K562 (cell line): ENCODE measurements around the gene WTIP. TPM values are rescaled to one million over a fixed set of nuclear protein-coding genes. Genes with fewer than 3 reads are reported as not detected.

ENCODE experiments used
- ATAC-seq: fragments of 200-7000 bp; cut with Tn5 transposase; 3 replicates; pipeline ENCODE4 v1.9.1; 2020; ENCODE audit warnings: moderate library complexity
- BruUV-seq: library from RNA; stranded (reverse); fragments of 400-500 nt; replicated peaks from 2 replicates; lab custom pipeline; 2021; lab: Mats Ljungman, UMichigan
- CTCF ChIA-PET: fragments of 300-600 bp; formaldehyde crosslinking; extraction: SDS; loops from one replicate; lab custom pipeline; 2021; ENCODE audit warnings: low intra/inter-chr PET ratio; lab: Yijun Ruan, JAX
- POLR2A ChIA-PET: fragments of 300-600, 350-650 bp; sonication (Branson Sonifier 250); formaldehyde crosslinking; extraction: SDS; loops from one replicate; lab custom pipeline; 2021; ENCODE audit warnings: antibody characterized with exemption, inconsistent platforms; lab: Yijun Ruan, JAX
- DNase-seq, 4 experiments: peaks; one replicate each; pipeline versions ENCODE4 v3.0.0 to v3.0.0-alpha.2; 2011 to 2018; ENCODE audit warnings: low spot score in 3 of 4, mixed read lengths in 3 of 4; ENCODE audit errors: extremely low read depth in 1 of 4
- FAIRE-seq: peaks from 2 replicates; lab custom pipeline; 2011; peaks lifted over from hg19 to GRCh38; lab: Jason Lieb, UNC
- H2AFZ ChIP-seq: 2 replicates; pipeline ENCODE4 v1.6.0; 2011; ENCODE audit warnings: low read depth, low read length, control low read depth, inconsistent platforms
- H3K27ac ChIP-seq: fragments of 200-600 bp; 3 replicates; pipeline ENCODE4 v1.8.0; 2011; ENCODE audit warnings: low read depth, mild to moderate bottlenecking, control low read depth, inconsistent platforms, low read length, moderate library complexity, mixed read lengths; ENCODE audit errors: extremely low read depth
- H3K27me3 ChIP-seq, 2 experiments: fragments of 300-600 bp in 1 of 2; 2 replicates in 1 of 2; 3 replicates in 1 of 2; pipeline versions ENCODE4 v1.6.0 to v1.8.0; 2011; ENCODE audit warnings: inconsistent platforms in 2 of 2, low read length in 2 of 2, mild to moderate bottlenecking in 1 of 2, mixed read lengths in 1 of 2, moderate library complexity in 1 of 2; ENCODE audit not compliant: control insufficient read depth in 2 of 2, insufficient read depth in 2 of 2
- H3K36me3 ChIP-seq: fragments of 300-600 bp; 3 replicates; pipeline ENCODE4 v1.8.0; 2011; ENCODE audit warnings: mild to moderate bottlenecking, low read length, inconsistent platforms; ENCODE audit not compliant: control insufficient read depth, insufficient read depth
- H3K4me1 ChIP-seq, 2 experiments: fragments of 200-600 bp in 1 of 2; replicated peaks in 1 of 2; 2 replicates in 1 of 2; 3 replicates in 1 of 2; pipeline versions ENCODE4 v1.5.1 to v1.8.0; 2011; ENCODE audit warnings: inconsistent platforms in 2 of 2, low read length in 2 of 2, mild to moderate bottlenecking in 1 of 2, mixed read lengths in 1 of 2, moderate library complexity in 1 of 2; ENCODE audit not compliant: control insufficient read depth in 2 of 2, insufficient read depth in 2 of 2
- H3K4me2 ChIP-seq: 2 replicates; pipeline ENCODE4 v1.6.1; 2011; ENCODE audit warnings: low read length, control low read depth, inconsistent platforms, mixed read lengths; ENCODE audit not compliant: insufficient read depth
- H3K4me3 ChIP-seq: fragments of 200-600 bp; sonication (generic), shearing (Covaris generic); 2 replicates; pipeline ENCODE4 v1.5.1; 2016; ENCODE audit warnings: control low read depth, inconsistent platforms
- H3K79me2 ChIP-seq: fragments of 200-600 bp; 3 replicates; pipeline ENCODE4 v1.8.0; 2011; ENCODE audit warnings: low read length, inconsistent platforms; ENCODE audit not compliant: control insufficient read depth, insufficient read depth
- H3K9ac ChIP-seq, 2 experiments: 2 replicates each; pipeline versions ENCODE4 v1.6.0 to v1.6.1; 2011; ENCODE audit warnings: low read depth in 2 of 2, low read length in 2 of 2, control low read depth in 1 of 2, inconsistent platforms in 1 of 2, mild to moderate bottlenecking in 1 of 2, mixed read lengths in 1 of 2; ENCODE audit not compliant: insufficient read depth in 1 of 2
- H3K9me1 ChIP-seq: one replicate; pipeline ENCODE4 v1.6.0; 2011; ENCODE audit warnings: inconsistent platforms, mild to moderate bottlenecking, low read length, moderate library complexity; ENCODE audit not compliant: control insufficient read depth, insufficient read depth
- H3K9me3 ChIP-seq: replicated peaks from 2 replicates; pipeline ENCODE4 v1.5.1; 2011; ENCODE audit warnings: low read depth, low read length, inconsistent platforms; ENCODE audit not compliant: control insufficient read depth, insufficient read depth
- H4K20me1 ChIP-seq: replicated peaks from 2 replicates; pipeline ENCODE4 v1.6.1; 2011; ENCODE audit warnings: low read length, inconsistent platforms, mixed read lengths; ENCODE audit not compliant: control insufficient read depth, insufficient read depth
- ARID3B ChIP-seq: fragments of 250-450 bp; sonication (Bioruptor Pico); IDR thresholded peaks from 2 replicates; pipeline ENCODE4 v1.4.0; 2020; ENCODE audit warnings: borderline replicate concordance
- CEBPB ChIP-seq: fragments of 450-650 bp; IDR thresholded peaks from 2 replicates; pipeline ENCODE4 v1.6.1; 2016; ENCODE audit warnings: missing genetic modification characterization, missing compliant biosample characterization
- CHAMP1 ChIP-seq: fragments of 450-650 bp; IDR thresholded peaks from 2 replicates; pipeline ENCODE4 v1.6.1; 2016; ENCODE audit warnings: mild to moderate bottlenecking
- HMG20A ChIP-seq: fragments of 450-650 bp; formaldehyde crosslinking; conservative IDR thresholded peaks from 2 replicates; pipeline ENCODE4 v1.4.0; 2020; ENCODE audit warnings: mild to moderate bottlenecking, mixed read lengths
- HOMEZ ChIP-seq: fragments of 250-450 bp; sonication (Bioruptor Pico); IDR thresholded peaks from 2 replicates; pipeline ENCODE4 v1.4.0; 2020; ENCODE audit warnings: mild to moderate bottlenecking, moderate library complexity
- ZNF280B ChIP-seq: fragments of 250-450 bp; sonication (Bioruptor Pico); IDR thresholded peaks from 2 replicates; pipeline ENCODE4 v1.5.1; 2021; ENCODE audit warnings: mild to moderate bottlenecking
- WGBS: fragments of 100-300 bp; shearing (Covaris generic); methylation state at CpG from one replicate; pipeline ENCODE4 v1.1.6; 2016; ENCODE audit warnings: low coverage, mixed read lengths; ENCODE audit not compliant: insufficient coverage; ENCODE audit errors: missing lambda C conversion rate; 5-methylcytosine and 5-hydroxymethylcytosine counted together
- in situ Hi-C: fragments of 300-500 bp; cut with MboI; formaldehyde crosslinking; loops from 4 replicates; pipeline ENCODE4 v1.15.0; 2018; ENCODE audit warnings: inconsistent platforms, mixed read lengths
- intact Hi-C: fragments of 100-400 bp; cut with micrococcal nuclease; formaldehyde crosslinking; loops from 2 replicates; pipeline ENCODE4 v1.14.2; 2022
- polyA plus RNA-seq, 8 experiments: library from polyadenylated mRNA; depleted of rRNA in 4 of 8; stranded (reverse) in 5 of 8; unstranded in 3 of 8; fragments of >200 nt; fragmentation: Nextera tagmentation in 2 of 8; fragmentation: Illumina TruSeq in 1 of 8; extraction: Ambion mirVana in 2 of 8; extraction: Trizol in 1 of 8; gene quantifications; 2 replicates each; pipeline versions ENCODE4 v1.2.1 to v1.2.3, GENCODE V29; 2011 to 2014; ENCODE audit warnings: inconsistent platforms in 1 of 8, missing spikeins in 1 of 8
- total RNA-seq, 7 experiments: library from RNA; depleted of rRNA in 6 of 7; stranded (reverse); fragments of >200 nt in 6 of 7; fragmentation: Illumina TruSeq in 2 of 7; extraction: Trizol in 2 of 7; gene quantifications; 2 replicates each; pipeline versions ENCODE4 v1.2.1 to v1.2.3, GENCODE V29; 2011 to 2021; ENCODE audit warnings: low replicate concordance in 1 of 7

Gene WTIP
- total and polyA plus RNA-seq, 9 of the 15 experiments (the other 6 are each of a cell fraction or from before 2014, with no cell fraction given), result under 0.01 to 0.54 (median 0.27) TPM; not detected in 1

GRCh38 chr19:34457446-34457845, 24.1 kb upstream of the WTIP start (continued):
- TF ChIP-seq ARID3B, result no peak

- 96% methylated on average over 5 of the region's 5 CpGs for WGBS
- H3K4me3 ChIP-seq, result no peak overlapping the region
- TF ChIP-seq CEBPB (tag) (no peak), HOMEZ (CRISPR knock-in tag) (no peak), HMG20A (CRISPR knock-in tag) (no peak), CHAMP1 (no peak), ZNF280B (CRISPR knock-in tag) (no peak)
- ATAC-seq (no peak), DNase-seq (no peak), FAIRE-seq (no peak)
- intact Hi-C loops (no loop called here), in situ Hi-C loops (no loop called here)
- CTCF ChIA-PET, result no interaction called here
- POLR2A ChIA-PET, result interaction anchor here (0.7 to 1.1 kb wide), 3 partner anchors 17 to 38 kb away, joined by 3 to 4 read pairs (median 3); no protein-coding TSS in a partner anchor
- no peak overlapping the region for H2AFZ ChIP-seq
- H3K9me1 ChIP-seq, result no peaks in the 10 kb centered on the region
- H4K20me1 ChIP-seq, result no peaks in the 10 kb centered on the region
- no peaks in the 10 kb centered on the region for H3K27me3 ChIP-seq
- H3K4me2 ChIP-seq, result no peak overlapping the region
- no peak overlapping the region for H3K27ac ChIP-seq
- no peaks in the 10 kb centered on the region for H3K9me3 ChIP-seq
- H3K4me1 ChIP-seq, result no peaks in the 10 kb centered on the region
- H3K79me2 ChIP-seq, result peaks cover 57% of the 10 kb centered on the region
- H3K36me3 ChIP-seq, result peaks cover 91% of the 10 kb centered on the region
- no TSS peak for BruUV-seq
- H3K9ac ChIP-seq, result no peak overlapping the region
Measured at GRCh38 chr19:34458677-34459076, 22.9 kb upstream of the WTIP start.
